ENCODE measurements around the gene HBEGF.

GRCh38 chr5:140292212-140293036 lies 54.0 kb downstream of the HBEGF start:
- TF ChIP-seq CTCF (optimal IDR thresholded peaks at IDR 0.05 in 1 of 3, IDR thresholded peaks at IDR 0.05 in 1 of 3, conservative IDR thresholded peaks at IDR 0.05 in 1 of 3; ENCODE audit: extremely low read depth in 1 of 3, insufficient read depth in 2 of 3, low read length in 3 of 3) (no peak), EZH2 (IDR thresholded peaks at IDR 0.05; ENCODE audit: low read length) (no peak)

All from keratinocyte (primary cell).